SK-N-SH (cell line): ENCODE measurements around the gene KIAA1549. TPM values are rescaled to one million over a fixed set of nuclear protein-coding genes. Genes with fewer than 3 reads are reported as not detected.
"Not testable (repeated sequence)": the region's sequence is repeated elsewhere in the genome, so short reads cannot be mapped to it uniquely, and the experiment has no call there.

Experiments
- CTCF ChIA-PET: fragments of 300-600, 350-600 bp; formaldehyde crosslinking; extraction: SDS; loops from one replicate; lab custom pipeline; 2021; lab: Yijun Ruan, JAX
- POLR2A ChIA-PET: fragments of 350-600 bp; sonication (Branson Sonifier 250); formaldehyde crosslinking; extraction: SDS; loops from one replicate; lab custom pipeline; 2020; ENCODE audit warnings: antibody characterized with exemption, inconsistent platforms; lab: Yijun Ruan, JAX
- DNase-seq: peaks from one replicate; pipeline ENCODE4 v3.0.0; 2012
- H2AFZ ChIP-seq: fragments of 200-600 bp; sonication (generic); 2 replicates; pipeline ENCODE4 v1.8.1; 2016; ENCODE audit warnings: antibody characterized with exemption, mild to moderate bottlenecking, low read depth
- H3F3A ChIP-seq: fragments of 200-600 bp; sonication (generic); replicated peaks from 2 replicates; pipeline ENCODE3; 2016; ENCODE audit warnings: antibody characterized with exemption, mild to moderate bottlenecking; ENCODE audit not compliant: insufficient read depth
- H3K27ac ChIP-seq, 2 experiments: fragments of 200-500 bp in 1 of 2; fragments of 200-600 bp in 1 of 2; sonication (Bioruptor generic) in 1 of 2; sonication (generic), shearing (Covaris generic) in 1 of 2; 2 replicates each; pipeline versions ENCODE4 v1.5.1 to v1.6.1; 2014 to 2016; ENCODE audit warnings: low read depth in 2 of 2, inconsistent platforms in 1 of 2, low read length in 1 of 2, mild to moderate bottlenecking in 1 of 2, mixed read lengths in 1 of 2
- H3K27me3 ChIP-seq: fragments of 200-600 bp; sonication (generic), shearing (Covaris generic); 2 replicates; pipeline ENCODE4 v1.6.1; 2016; ENCODE audit warnings: mixed run types; ENCODE audit not compliant: insufficient read depth
- H3K36me3 ChIP-seq, 2 experiments: fragments of 200-500 bp in 1 of 2; fragments of 200-600 bp in 1 of 2; sonication (Bioruptor generic) in 1 of 2; sonication (generic) in 1 of 2; replicated peaks in 1 of 2; 2 replicates each; pipeline versions ENCODE3 to v1.5.1; 2014 to 2016; ENCODE audit warnings: low read length in 1 of 2, mild to moderate bottlenecking in 1 of 2; ENCODE audit not compliant: insufficient read depth in 2 of 2, control insufficient read depth in 1 of 2
- H3K4me1 ChIP-seq, 2 experiments: fragments of 200-500 bp in 1 of 2; fragments of 200-600 bp in 1 of 2; sonication (Bioruptor generic) in 1 of 2; sonication (generic), shearing (Covaris generic) in 1 of 2; 2 replicates each; pipeline versions ENCODE4 v1.5.1 to v1.6.1; 2014 to 2016; ENCODE audit warnings: low read depth in 1 of 2, low read length in 1 of 2, mixed run types in 1 of 2; ENCODE audit not compliant: insufficient read depth in 2 of 2, control insufficient read depth in 1 of 2
- H3K4me2 ChIP-seq: fragments of 200-600 bp; sonication (generic), shearing (Covaris generic); 2 replicates; pipeline ENCODE4 v1.6.1; 2017; ENCODE audit warnings: mixed run types
- H3K4me3 ChIP-seq, 2 experiments: fragments of 200-500 bp in 1 of 2; fragments of 200-600 bp in 1 of 2; sonication (Bioruptor generic) in 1 of 2; sonication (generic), shearing (Covaris generic) in 1 of 2; 2 replicates each; pipeline versions ENCODE4 v1.5.1 to v1.8.1; 2014 to 2016; ENCODE audit warnings: low read depth in 2 of 2, inconsistent platforms in 1 of 2, low read length in 1 of 2, mild to moderate bottlenecking in 1 of 2, mixed read lengths in 1 of 2, moderate library complexity in 1 of 2
- H3K79me2 ChIP-seq: fragments of 200-600 bp; sonication (generic); 2 replicates; pipeline ENCODE4 v1.8.1; 2017; ENCODE audit warnings: mild to moderate bottlenecking; ENCODE audit not compliant: insufficient read depth
- H3K9ac ChIP-seq: fragments of 200-600 bp; sonication (generic); 2 replicates; pipeline ENCODE4 v1.6.1; 2017; ENCODE audit warnings: mixed run types
- H3K9me2 ChIP-seq: fragments of 200-600 bp; sonication (generic); 2 replicates; pipeline ENCODE4 v1.6.1; 2017; ENCODE audit warnings: mixed run types
- H3K9me3 ChIP-seq: fragments of 200-600 bp; sonication (generic); 2 replicates; pipeline ENCODE4 v1.6.1; 2017; ENCODE audit warnings: mixed run types, mild to moderate bottlenecking, moderate library complexity
- H4K20me1 ChIP-seq: fragments of 200-600 bp; sonication (generic); 2 replicates; pipeline ENCODE4 v1.6.1; 2017; ENCODE audit warnings: mild to moderate bottlenecking, mixed run types; ENCODE audit not compliant: insufficient read depth
- CHD2 ChIP-seq: fragments of 150-350 bp; IDR thresholded peaks from 2 replicates; pipeline ENCODE4 v1.6.1; 2018; ENCODE audit warnings: low read length; ENCODE audit not compliant: partially characterized antibody
- EP300 ChIP-seq, 2 experiments: IDR thresholded peaks; 2 replicates each; pipeline versions ENCODE4 v1.4.0 to v1.6.1; 2012; ENCODE audit warnings: borderline replicate concordance in 1 of 2, low read depth in 1 of 2, low read length in 1 of 2
- FOXJ3 ChIP-seq: sonication (generic); formaldehyde crosslinking; IDR thresholded peaks from 2 replicates; pipeline ENCODE4 v1.5.1; 2020; ENCODE audit warnings: mild to moderate bottlenecking, missing genetic modification reagents
- JUND ChIP-seq: IDR thresholded peaks from 2 replicates; pipeline ENCODE4 v1.4.0; 2012
- NRF1 ChIP-seq: IDR thresholded peaks from 2 replicates; pipeline ENCODE4 v1.6.1; 2012; ENCODE audit warnings: low read depth, mild to moderate bottlenecking, low read length
- RFX5 ChIP-seq: IDR thresholded peaks from 2 replicates; pipeline ENCODE4 v1.6.1; 2012; ENCODE audit warnings: mild to moderate bottlenecking, improper control_type of control experiment, low read length
- RXRA ChIP-seq: IDR thresholded peaks from 2 replicates; pipeline ENCODE4 v1.4.0; 2012; ENCODE audit warnings: low read depth, mild to moderate bottlenecking, borderline replicate concordance
- SMC3 ChIP-seq: IDR thresholded peaks from 2 replicates; pipeline ENCODE4 v1.6.1; 2012; ENCODE audit warnings: low read depth, low read length, improper control_type of control experiment
- WGBS: methylation state at CpG from one replicate; pipeline ENCODE4 v1.1.6; 2017; ENCODE audit warnings: low lambda C conversion rate; 5-methylcytosine and 5-hydroxymethylcytosine counted together
- polyA plus RNA-seq, 3 experiments: library from polyadenylated mRNA; depleted of rRNA; stranded (reverse); fragments of >200 nt; gene quantifications; 2 replicates each; pipeline ENCODE4 v1.2.3, GENCODE V29; 2012
- TF ChIP-seq, protein P1 (sequence below): fragments of 150-350 bp; IDR thresholded peaks from 2 replicates; pipeline ENCODE4 v1.6.1; 2017; ENCODE audit warnings: antibody characterized with exemption, low read length, low read depth, borderline replicate concordance
- TF ChIP-seq, protein P2 (sequence below): IDR thresholded peaks from 2 replicates; pipeline ENCODE4 v1.6.1; 2012; ENCODE audit warnings: mild to moderate bottlenecking, low read depth, low read length, moderate library complexity
- TF ChIP-seq, protein P3 (sequence below): IDR thresholded peaks from 2 replicates; pipeline ENCODE4; 2012

The KIAA1549 gene
- polyA plus RNA-seq, 1 of the 3 experiments (the other 2 are of a cell fraction), result 3.6 TPM

DNA sequence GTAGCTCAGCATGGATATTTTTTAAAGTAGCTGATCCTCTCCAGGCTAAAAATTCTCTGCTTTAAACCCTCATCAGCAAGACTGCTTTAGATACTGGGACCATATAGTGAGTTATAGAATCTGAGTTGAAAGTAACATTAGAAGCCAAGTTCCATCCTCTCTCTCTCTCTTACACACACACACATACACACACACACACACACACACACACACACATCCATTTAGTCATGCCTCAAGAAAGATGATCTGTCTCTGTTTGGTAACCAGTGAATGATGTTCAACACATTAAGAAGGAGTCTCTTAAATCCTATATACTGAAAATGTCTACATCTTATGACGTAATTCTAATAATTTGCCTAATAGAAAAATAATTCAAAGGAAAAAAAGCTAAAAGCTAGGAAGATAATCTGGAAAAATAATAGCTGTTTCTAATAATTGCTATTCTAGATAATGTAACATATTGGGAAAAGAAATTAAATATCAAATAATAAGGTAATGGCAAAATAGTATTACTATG lies 166.3 kb downstream of the KIAA1549 start (continued):
- TF ChIP-seq, protein P1, sequence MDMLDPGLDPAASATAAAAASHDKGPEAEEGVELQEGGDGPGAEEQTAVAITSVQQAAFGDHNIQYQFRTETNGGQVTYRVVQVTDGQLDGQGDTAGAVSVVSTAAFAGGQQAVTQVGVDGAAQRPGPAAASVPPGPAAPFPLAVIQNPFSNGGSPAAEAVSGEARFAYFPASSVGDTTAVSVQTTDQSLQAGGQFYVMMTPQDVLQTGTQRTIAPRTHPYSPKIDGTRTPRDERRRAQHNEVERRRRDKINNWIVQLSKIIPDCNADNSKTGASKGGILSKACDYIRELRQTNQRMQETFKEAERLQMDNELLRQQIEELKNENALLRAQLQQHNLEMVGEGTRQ, result no peak
- TF ChIP-seq, protein P2, sequence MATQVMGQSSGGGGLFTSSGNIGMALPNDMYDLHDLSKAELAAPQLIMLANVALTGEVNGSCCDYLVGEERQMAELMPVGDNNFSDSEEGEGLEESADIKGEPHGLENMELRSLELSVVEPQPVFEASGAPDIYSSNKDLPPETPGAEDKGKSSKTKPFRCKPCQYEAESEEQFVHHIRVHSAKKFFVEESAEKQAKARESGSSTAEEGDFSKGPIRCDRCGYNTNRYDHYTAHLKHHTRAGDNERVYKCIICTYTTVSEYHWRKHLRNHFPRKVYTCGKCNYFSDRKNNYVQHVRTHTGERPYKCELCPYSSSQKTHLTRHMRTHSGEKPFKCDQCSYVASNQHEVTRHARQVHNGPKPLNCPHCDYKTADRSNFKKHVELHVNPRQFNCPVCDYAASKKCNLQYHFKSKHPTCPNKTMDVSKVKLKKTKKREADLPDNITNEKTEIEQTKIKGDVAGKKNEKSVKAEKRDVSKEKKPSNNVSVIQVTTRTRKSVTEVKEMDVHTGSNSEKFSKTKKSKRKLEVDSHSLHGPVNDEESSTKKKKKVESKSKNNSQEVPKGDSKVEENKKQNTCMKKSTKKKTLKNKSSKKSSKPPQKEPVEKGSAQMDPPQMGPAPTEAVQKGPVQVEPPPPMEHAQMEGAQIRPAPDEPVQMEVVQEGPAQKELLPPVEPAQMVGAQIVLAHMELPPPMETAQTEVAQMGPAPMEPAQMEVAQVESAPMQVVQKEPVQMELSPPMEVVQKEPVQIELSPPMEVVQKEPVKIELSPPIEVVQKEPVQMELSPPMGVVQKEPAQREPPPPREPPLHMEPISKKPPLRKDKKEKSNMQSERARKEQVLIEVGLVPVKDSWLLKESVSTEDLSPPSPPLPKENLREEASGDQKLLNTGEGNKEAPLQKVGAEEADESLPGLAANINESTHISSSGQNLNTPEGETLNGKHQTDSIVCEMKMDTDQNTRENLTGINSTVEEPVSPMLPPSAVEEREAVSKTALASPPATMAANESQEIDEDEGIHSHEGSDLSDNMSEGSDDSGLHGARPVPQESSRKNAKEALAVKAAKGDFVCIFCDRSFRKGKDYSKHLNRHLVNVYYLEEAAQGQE, result no peak
- TF ChIP-seq SMC3, result no peak
- no peak for TF ChIP-seq FOXJ3 (CRISPR knock-in tag)
- no peak for TF ChIP-seq JUND
- TF ChIP-seq, all 33 proteins: peak for 0

DNA sequence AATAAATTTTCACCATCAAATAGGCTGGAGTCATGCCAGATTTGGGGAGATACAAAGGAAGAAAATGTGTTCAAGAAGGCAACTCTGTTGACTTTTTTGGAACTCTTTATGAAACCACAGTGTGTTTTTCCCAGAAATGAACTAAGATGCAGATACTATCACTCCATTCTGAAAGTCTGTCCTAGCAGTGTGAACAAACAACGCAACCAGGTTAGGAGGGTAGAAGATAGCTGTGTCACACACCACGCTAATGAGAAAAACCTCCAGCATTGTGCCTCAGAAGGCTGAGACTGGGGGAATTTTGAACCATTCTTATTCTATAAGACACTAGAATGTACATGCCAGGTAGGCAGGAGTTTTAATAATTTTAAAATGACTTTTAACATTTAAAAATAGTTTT lies 167.2 kb downstream of the KIAA1549 start:
- H3K4me3 ChIP-seq, result no peak overlapping the region
- POLR2A ChIA-PET, result no interaction called here
- 34% methylated on average over 2 of the region's 2 CpGs for WGBS

DNA sequence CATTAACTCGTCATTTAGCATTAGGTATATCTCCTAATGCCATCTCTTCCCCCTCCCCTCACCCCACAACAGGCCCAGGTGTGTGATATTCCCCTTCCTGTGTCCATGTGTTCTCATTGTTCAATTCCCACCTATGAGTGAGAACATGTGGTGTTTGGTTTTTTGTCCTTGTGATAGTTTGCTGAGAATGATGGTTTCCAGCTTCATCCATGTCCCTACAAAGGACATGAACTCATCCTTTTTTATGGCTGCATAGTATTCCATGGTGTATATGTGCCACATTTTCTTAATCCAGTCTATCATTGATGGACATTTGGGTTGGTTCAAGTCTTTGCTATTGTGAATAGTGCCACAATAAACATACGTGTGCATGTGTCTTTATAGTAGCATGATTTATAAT lies 169.9 kb downstream of the KIAA1549 start:
- H3K27me3 ChIP-seq, H3K9me3 ChIP-seq, DNase-seq, H3K36me3 ChIP-seq, H3K9ac ChIP-seq, POLR2A ChIA-PET, CTCF ChIA-PET, H4K20me1 ChIP-seq, H3K4me1 ChIP-seq, H3K27ac ChIP-seq, H3K4me3 ChIP-seq, H3F3A ChIP-seq, H3K4me2 ChIP-seq, H3K79me2 ChIP-seq, H3K9me2 ChIP-seq, H2AFZ ChIP-seq: not testable (repeated sequence)
- 19% methylated on average over 2 of the region's 2 CpGs for WGBS

More for the DNA sequence above, 167.2 kb downstream of the KIAA1549 start:
- DNase-seq, result no peak
- no peaks in the 10 kb centered on the region for H3K79me2 ChIP-seq
- H3K36me3 ChIP-seq, result no peaks in the 10 kb centered on the region
- no peaks in the 10 kb centered on the region for H3K27me3 ChIP-seq
- TF ChIP-seq EP300 (IDR thresholded peaks at IDR 0.05; ENCODE audit: borderline replicate concordance in 1 of 2, low read depth in 1 of 2, low read length in 1 of 2) (no peak), NRF1 (no peak), CHD2 (no peak), FOXJ3 (CRISPR knock-in tag) (no peak), RFX5 (no peak), RXRA (no peak)
- TF ChIP-seq, protein P3, sequence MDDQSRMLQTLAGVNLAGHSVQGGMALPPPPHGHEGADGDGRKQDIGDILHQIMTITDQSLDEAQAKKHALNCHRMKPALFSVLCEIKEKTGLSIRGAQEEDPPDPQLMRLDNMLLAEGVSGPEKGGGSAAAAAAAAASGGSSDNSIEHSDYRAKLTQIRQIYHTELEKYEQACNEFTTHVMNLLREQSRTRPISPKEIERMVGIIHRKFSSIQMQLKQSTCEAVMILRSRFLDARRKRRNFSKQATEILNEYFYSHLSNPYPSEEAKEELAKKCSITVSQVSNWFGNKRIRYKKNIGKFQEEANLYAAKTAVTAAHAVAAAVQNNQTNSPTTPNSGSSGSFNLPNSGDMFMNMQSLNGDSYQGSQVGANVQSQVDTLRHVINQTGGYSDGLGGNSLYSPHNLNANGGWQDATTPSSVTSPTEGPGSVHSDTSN, result no peak
- no peaks in the 10 kb centered on the region for H4K20me1 ChIP-seq
- no peak overlapping the region for H2AFZ ChIP-seq
- CTCF ChIA-PET, result interaction anchor here (0.7 kb wide), 1 partner anchor 15 kb away, joined by 4 read pairs; no protein-coding TSS in a partner anchor
- no peaks in the 10 kb centered on the region for H3K9me3 ChIP-seq
- H3K9me2 ChIP-seq, result no peaks in the 10 kb centered on the region
- H3F3A ChIP-seq, result no peaks in the 10 kb centered on the region
- no peak overlapping the region for H3K27ac ChIP-seq
- no peak overlapping the region for H3K4me2 ChIP-seq
- no peaks in the 10 kb centered on the region for H3K4me1 ChIP-seq
- no peak overlapping the region for H3K9ac ChIP-seq
